WTC11 (cell line): Measurements from ENCODE around the gene EN2. TPM values are rescaled to one million over a fixed set of nuclear protein-coding genes. Genes with fewer than 3 reads are reported as not detected.

ENCODE experiments used
- ATAC-seq: fragments of 200-7000 bp; cut with Tn5 transposase; 2 replicates; pipeline ENCODE4 v1.10.0; 2021; ENCODE audit warnings: mild to moderate bottlenecking, moderate library complexity
- CTCF ChIA-PET: fragments of 300-600 bp; sonication (Branson Sonifier 250); formaldehyde crosslinking; loops from one replicate; lab custom pipeline; 2021; ENCODE audit warnings: antibody characterized with exemption; lab: Charles Lee
- POLR2A ChIA-PET: fragments of 350-600 bp; sonication (Branson Sonifier 250); formaldehyde crosslinking; loops from one replicate; lab custom pipeline; 2021; ENCODE audit warnings: antibody characterized with exemption; lab: Charles Lee
- DNase-seq: peaks from one replicate; pipeline ENCODE4 v3.0.0; 2021; ENCODE audit warnings: low spot score
- H3K27ac Mint-ChIP-seq: 2 replicates; pipeline ENCODE4 v1.8.0; 2021; ENCODE audit warnings: mixed read lengths
- H3K27me3 Mint-ChIP-seq: 2 replicates; pipeline ENCODE4 v1.8.0; 2021; ENCODE audit warnings: low read depth, mild to moderate bottlenecking, moderate library complexity, mixed read lengths
- H3K36me3 Mint-ChIP-seq: 2 replicates; pipeline ENCODE4 v1.8.0; 2021; ENCODE audit warnings: mixed read lengths
- H3K4me1 Mint-ChIP-seq: 2 replicates; pipeline ENCODE4 v1.8.0; 2022; ENCODE audit warnings: mixed read lengths
- H3K4me3 Mint-ChIP-seq: 2 replicates; pipeline ENCODE4 v1.8.0; 2021; ENCODE audit warnings: mild to moderate bottlenecking, moderate library complexity, mixed read lengths
- H3K9me3 Mint-ChIP-seq: 2 replicates; pipeline ENCODE4 v1.8.0; 2021; ENCODE audit warnings: mixed read lengths
- ATF1 ChIP-seq: sonication (generic); formaldehyde crosslinking; IDR thresholded peaks from 2 replicates; pipeline ENCODE4 v1.8.1; 2023; ENCODE audit warnings: mild to moderate bottlenecking, moderate library complexity, missing genetic modification reagents
- CREB1 ChIP-seq: sonication (generic); formaldehyde crosslinking; IDR thresholded peaks from 2 replicates; pipeline ENCODE4 v1.8.0; 2023; ENCODE audit warnings: mild to moderate bottlenecking, missing genetic modification reagents
- FOXJ3 ChIP-seq: sonication (generic); formaldehyde crosslinking; IDR thresholded peaks from 2 replicates; pipeline ENCODE4 v1.9.0; 2021; ENCODE audit warnings: missing genetic modification reagents, mild to moderate bottlenecking, borderline replicate concordance
- FOXK1 ChIP-seq: sonication (generic); formaldehyde crosslinking; IDR thresholded peaks from 2 replicates; pipeline ENCODE4 v1.8.0; 2022; ENCODE audit warnings: mild to moderate bottlenecking, moderate library complexity, missing genetic modification reagents
- HMGA2 ChIP-seq: fragments of 250-450 bp; sonication (Bioruptor Pico); IDR thresholded peaks from 2 replicates; pipeline ENCODE4 v1.4.0; 2021; ENCODE audit warnings: mild to moderate bottlenecking, moderate library complexity
- JAZF1 ChIP-seq: fragments of 250-450 bp; sonication (Bioruptor Pico); IDR thresholded peaks from 2 replicates; pipeline ENCODE4 v1.9.0; 2021; ENCODE audit warnings: moderate library complexity, mild to moderate bottlenecking, inconsistent platforms
- JUN ChIP-seq: sonication (generic); formaldehyde crosslinking; IDR thresholded peaks from 2 replicates; pipeline ENCODE4 v1.8.0; 2023; ENCODE audit warnings: mild to moderate bottlenecking, missing genetic modification reagents
- NFE2L1 ChIP-seq: sonication (generic); formaldehyde crosslinking; IDR thresholded peaks from 2 replicates; pipeline ENCODE4 v1.8.1; 2023; ENCODE audit warnings: missing genetic modification reagents
- NFYB ChIP-seq: sonication (generic); formaldehyde crosslinking; conservative IDR thresholded peaks from 2 replicates; pipeline ENCODE4 v1.8.0; 2022; ENCODE audit warnings: low read depth, missing genetic modification reagents
- NR1H2 ChIP-seq: sonication (generic); formaldehyde crosslinking; IDR thresholded peaks from 2 replicates; pipeline ENCODE4 v1.9.0; 2021; ENCODE audit warnings: mild to moderate bottlenecking, moderate library complexity, missing genetic modification reagents
- RORB ChIP-seq: fragments of 250-450 bp; sonication (Bioruptor Pico); IDR thresholded peaks from 2 replicates; pipeline ENCODE4 v1.9.0; 2021; ENCODE audit warnings: mild to moderate bottlenecking
- SMAD4 ChIP-seq: sonication (generic); formaldehyde crosslinking; IDR thresholded peaks from 2 replicates; pipeline ENCODE4 v1.8.0; 2022; ENCODE audit warnings: mild to moderate bottlenecking, missing genetic modification reagents
- SP1 ChIP-seq: sonication (generic); formaldehyde crosslinking; conservative IDR thresholded peaks from 2 replicates; pipeline ENCODE4 v1.8.1; 2022; ENCODE audit warnings: missing genetic modification reagents
- TEAD1 ChIP-seq: sonication (generic); formaldehyde crosslinking; IDR thresholded peaks from 2 replicates; pipeline ENCODE4 v1.8.0; 2022; ENCODE audit warnings: mild to moderate bottlenecking, missing genetic modification reagents
- ZNF396 ChIP-seq: fragments of 250-450 bp; sonication (Bioruptor Pico); IDR thresholded peaks from 2 replicates; pipeline ENCODE4 v1.8.0; 2021; ENCODE audit warnings: mild to moderate bottlenecking, moderate library complexity, borderline replicate concordance
- ZNF423 ChIP-seq: fragments of 250-450 bp; sonication (Bioruptor Pico); IDR thresholded peaks from 2 replicates; pipeline ENCODE4 v2.1.2; 2022; ENCODE audit warnings: mild to moderate bottlenecking, moderate library complexity
- total RNA-seq: library from RNA; stranded (reverse); gene quantifications from 3 replicates; pipeline ENCODE4 v1.2.3, GENCODE V29; 2021
- TF ChIP-seq, protein P1 (sequence below): sonication (generic); formaldehyde crosslinking; IDR thresholded peaks from 2 replicates; pipeline ENCODE4 v1.8.0; 2022; ENCODE audit warnings: mild to moderate bottlenecking, missing genetic modification reagents
- TF ChIP-seq, protein P2 (sequence below): fragments of 250-450 bp; sonication (Bioruptor Pico); conservative IDR thresholded peaks from 2 replicates; pipeline ENCODE4 v1.9.0; 2021; ENCODE audit warnings: mild to moderate bottlenecking

Gene EN2
- total RNA-seq, 1 experiment from 2014 or later, result not detected

DNA sequence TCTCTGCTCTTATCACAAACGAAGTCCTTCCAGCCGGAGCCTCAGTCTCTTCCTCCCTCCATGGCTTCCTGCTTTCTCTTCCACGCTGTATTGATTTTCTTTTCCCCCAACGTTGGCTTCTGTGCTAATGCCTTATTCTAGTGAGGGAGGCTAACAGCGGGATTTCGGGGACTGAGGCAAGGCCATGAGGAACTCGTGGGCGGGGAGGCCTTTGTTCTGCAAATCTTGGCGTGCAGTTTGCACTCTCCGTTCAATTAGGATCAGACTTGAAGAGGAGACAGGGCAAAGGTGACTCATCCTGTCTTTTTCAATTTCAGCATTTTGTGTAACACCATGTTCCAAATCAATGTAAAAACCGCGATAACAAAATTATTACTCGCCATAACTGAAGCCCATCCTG, 25.3 kb downstream of the EN2 start:
- Mint-ChIP-seq H3K36me3 (peaks cover 7% of the 10 kb centered on the region; the same call in 1 of the 2 replicates), H3K4me1 (peaks cover 24% of the 10 kb centered on the region), H3K27ac (no peak overlapping the region), H3K4me3 (peak overlapping the region; percentile 9; the same call in 1 of the 2 replicates), H3K9me3 (peaks cover 10% of the 10 kb centered on the region), H3K27me3 (peaks cover 78% of the 10 kb centered on the region)
- no peak for DNase-seq
- no peak for TF ChIP-seq SMAD4 (CRISPR knock-in tag)
- ChIA-PET POLR2A (no interaction called here), CTCF (no interaction called here)
- ATAC-seq, result peak; percentile 38

DNA sequence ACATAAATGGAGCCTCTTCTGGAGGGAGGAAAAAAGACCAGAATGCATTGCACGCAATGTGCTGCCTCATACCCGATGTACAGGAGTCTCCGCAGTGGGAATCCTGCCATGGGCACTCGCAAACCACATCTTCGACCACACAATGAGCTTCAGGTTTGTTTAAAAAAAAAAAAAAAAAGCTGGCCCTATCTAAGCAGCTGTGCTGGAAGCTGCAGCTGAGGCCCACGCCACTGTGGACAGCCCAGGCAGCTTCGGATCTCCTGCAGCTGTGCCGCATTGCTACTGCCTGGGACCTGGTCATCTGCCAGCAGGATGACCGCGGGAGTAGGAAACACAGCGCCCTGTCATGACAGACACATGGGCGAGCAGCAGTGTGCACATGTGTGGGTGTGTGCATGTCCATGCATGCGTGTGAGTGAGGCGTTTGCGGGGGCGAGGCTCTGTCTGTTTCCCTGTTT, 26.0 kb downstream of the EN2 start:
- ChIA-PET POLR2A (no interaction called here), CTCF (interaction anchor here (0.6 to 1.0 kb wide), 2 partner anchors 36 to 79 kb away, joined by 4 read pairs; no protein-coding TSS in a partner anchor)
- Mint-ChIP-seq H3K9me3 (peaks cover 10% of the 10 kb centered on the region), H3K4me3 (no peak overlapping the region), H3K36me3 (peaks cover 7% of the 10 kb centered on the region; the same call in 1 of the 2 replicates), H3K27ac (no peak overlapping the region), H3K4me1 (peaks cover 26% of the 10 kb centered on the region)
- no peak for ATAC-seq
- TF ChIP-seq HMGA2 (CRISPR knock-in tag) (no peak), JAZF1 (no peak), NFYB (CRISPR knock-in tag) (no peak), ZNF423 (CRISPR knock-in tag) (no peak), SP1 (CRISPR knock-in tag) (no peak), CREB1 (no peak), FOXJ3 (CRISPR knock-in tag) (no peak), ATF1 (no peak), JUN (no peak), RORB (CRISPR knock-in tag) (no peak), TEAD1 (no peak), ZNF396 (no peak), FOXK1 (CRISPR knock-in tag) (no peak), NR1H2 (CRISPR knock-in tag) (no peak)
- TF ChIP-seq, protein P1, sequence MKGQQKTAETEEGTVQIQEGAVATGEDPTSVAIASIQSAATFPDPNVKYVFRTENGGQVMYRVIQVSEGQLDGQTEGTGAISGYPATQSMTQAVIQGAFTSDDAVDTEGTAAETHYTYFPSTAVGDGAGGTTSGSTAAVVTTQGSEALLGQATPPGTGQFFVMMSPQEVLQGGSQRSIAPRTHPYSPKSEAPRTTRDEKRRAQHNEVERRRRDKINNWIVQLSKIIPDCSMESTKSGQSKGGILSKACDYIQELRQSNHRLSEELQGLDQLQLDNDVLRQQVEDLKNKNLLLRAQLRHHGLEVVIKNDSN, result no peak
- TF ChIP-seq, protein P2, sequence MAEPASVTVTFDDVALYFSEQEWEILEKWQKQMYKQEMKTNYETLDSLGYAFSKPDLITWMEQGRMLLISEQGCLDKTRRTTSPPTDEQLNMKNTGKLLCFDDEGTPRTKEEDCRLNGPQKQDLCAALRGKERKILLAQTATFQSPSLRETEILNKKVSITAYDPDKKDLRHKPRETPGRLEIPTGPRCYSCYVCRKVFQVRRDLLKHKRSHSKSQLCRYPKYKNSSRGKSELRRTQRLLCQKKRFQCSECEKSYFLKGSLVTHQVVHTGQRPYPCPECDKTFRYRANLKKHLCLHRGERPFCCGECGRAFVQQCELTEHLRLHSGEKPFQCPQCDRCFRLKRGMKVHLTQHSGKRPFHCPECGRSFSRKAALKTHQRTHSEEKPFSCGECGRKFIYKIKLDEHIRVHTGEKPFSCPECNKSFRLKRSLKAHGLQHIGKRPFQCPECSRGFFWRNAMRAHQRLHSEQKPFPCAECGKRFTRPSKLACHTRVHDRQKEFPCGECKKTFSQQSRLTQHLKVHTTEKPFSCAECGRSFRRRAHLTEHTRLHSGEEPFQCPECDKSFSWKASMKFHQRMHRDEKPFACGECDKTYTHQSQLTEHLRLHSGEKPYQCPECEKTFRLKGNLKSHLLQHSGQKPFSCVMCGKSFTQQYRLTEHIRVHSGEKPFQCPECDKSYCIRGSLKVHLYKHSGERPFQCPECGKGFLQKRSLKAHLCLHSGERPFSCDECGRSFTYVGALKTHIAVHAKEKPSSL, result no peak
- TF ChIP-seq, all 79 proteins: peak for 0
- no peak for DNase-seq
- peaks cover 78% of the 10 kb centered on the region for H3K27me3 Mint-ChIP-seq

DNA sequence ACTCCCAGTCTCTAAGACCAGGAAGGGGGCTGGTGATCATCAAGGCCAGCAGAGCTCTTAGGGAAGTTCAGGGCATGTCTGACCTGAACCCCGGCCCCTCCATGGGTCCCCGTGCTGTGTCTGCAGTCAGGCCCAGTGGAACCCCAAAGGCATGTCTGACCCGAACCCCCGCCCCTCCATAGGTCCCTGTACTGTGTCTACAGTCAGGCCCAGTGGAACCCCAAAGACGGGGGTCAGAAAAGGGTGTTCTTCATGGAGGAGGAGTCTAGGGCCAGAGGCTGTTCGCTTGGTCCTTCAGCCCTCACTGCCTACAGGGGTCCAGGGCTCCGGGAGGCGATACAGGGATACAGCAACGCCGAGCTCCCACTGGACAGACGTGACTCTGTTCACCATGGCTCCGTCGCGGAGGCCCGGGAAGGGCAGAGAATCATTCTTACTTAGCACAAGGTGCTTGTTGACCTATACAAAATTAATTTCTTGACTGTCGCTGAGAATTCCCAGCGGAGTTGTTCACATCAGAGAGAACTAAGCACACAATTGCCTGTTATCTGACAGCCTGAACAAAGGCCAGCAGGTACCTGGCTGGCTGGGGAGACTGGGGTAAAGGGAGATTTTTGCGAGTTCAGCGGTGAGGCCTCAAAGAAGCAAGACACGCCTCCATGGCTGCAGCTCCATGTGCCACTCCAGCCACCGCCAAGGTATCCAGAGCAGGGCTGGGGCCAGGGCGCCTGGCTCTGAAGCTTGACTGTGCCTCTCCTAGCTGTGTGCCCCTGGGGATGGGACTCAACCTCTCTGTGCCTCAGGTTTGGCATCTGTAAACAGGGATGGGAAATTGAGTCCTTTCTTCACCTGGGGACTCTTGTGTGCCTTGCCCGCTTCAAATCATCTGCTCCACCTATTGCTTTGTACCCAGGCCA, 26.8 kb downstream of the EN2 start:
- ChIA-PET POLR2A (no interaction called here), CTCF (interaction anchor here (0.6 to 1.1 kb wide), 3 partner anchors 35 to 80 kb away, joined by 3 to 4 read pairs (median 4); no protein-coding TSS in a partner anchor)
- peaks cover 7% of the 10 kb centered on the region; the same call in 1 of the 2 replicates for H3K36me3 Mint-ChIP-seq
- ATAC-seq (no peak), DNase-seq (no peak)
- H3K9me3 Mint-ChIP-seq, result peaks cover 10% of the 10 kb centered on the region
- H3K27ac Mint-ChIP-seq, result no peak overlapping the region
- peaks cover 82% of the 10 kb centered on the region for H3K27me3 Mint-ChIP-seq
- peaks cover 30% of the 10 kb centered on the region for H3K4me1 Mint-ChIP-seq
- no peak overlapping the region for H3K4me3 Mint-ChIP-seq
- TF ChIP-seq HMGA2 (CRISPR knock-in tag) (no peak), NFE2L1 (CRISPR knock-in tag) (no peak)
- TF ChIP-seq, all 79 proteins: peak for 0
